Measurements from ENCODE around the gene GCG.

Gene GCG

DNA sequence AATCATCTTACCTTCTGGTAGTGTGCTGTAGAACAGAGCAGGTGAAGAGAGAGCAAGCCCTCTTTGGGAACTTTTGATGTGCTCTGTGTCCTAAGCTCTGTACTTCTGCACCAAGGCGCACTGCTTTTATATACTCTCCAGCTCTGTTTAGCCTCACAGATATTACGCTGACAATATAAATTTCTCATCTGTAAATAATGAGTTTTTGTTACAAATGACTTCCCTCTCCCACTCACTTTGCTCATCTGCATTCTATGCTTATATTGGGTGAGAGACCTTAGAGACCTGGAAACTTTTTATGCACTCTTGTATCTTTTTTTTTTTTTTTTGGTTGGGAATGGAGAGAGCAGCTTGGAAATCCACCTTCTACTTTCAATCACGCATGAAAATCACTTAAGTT is at the start of gene GCG:
TSS of gene GCG (minus strand) at position 101 of the 400 bp plus-strand sequence. CDS start 3,069 bp downstream, outside the sequence.
- no peak for DNase-seq

DNA sequence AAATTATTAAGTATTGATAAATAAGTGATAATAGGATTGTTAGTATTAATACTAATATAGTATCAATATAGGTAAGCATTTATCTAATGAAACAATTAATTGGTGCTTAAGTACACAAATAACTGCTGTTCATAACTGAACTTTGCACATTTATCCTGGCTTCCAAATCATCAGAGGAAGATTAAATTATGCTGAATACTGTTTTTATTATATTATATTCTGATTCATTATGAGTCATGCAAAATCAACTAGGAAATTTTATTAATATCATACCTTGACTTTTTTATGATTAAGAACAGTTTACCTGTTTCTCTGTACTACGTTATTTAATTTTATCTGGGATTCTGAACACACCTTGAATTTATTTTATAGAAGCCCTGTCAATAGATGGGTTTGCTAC is 48.6 kb upstream of the GCG start:
- DNase-seq = no peak

DNA sequence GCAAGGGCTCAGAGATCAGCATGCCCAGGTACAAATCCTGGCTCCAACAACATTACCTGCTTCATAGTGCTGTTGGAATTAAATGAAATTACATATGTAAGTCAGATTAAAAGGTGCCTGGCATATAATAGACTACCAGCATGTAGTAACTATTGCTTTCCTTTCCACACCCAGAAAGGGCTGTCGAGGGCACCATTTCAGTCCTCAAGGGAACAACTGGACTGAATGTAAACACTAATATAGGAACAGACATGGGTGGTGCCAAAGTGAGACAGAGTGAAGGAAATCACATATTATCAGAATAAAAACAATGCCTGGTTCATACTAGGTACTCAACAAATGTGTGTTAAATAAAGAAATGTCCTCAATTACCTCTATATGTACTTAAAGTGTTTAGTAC is 47.9 kb upstream of the GCG start:
- no peak for DNase-seq

DNA sequence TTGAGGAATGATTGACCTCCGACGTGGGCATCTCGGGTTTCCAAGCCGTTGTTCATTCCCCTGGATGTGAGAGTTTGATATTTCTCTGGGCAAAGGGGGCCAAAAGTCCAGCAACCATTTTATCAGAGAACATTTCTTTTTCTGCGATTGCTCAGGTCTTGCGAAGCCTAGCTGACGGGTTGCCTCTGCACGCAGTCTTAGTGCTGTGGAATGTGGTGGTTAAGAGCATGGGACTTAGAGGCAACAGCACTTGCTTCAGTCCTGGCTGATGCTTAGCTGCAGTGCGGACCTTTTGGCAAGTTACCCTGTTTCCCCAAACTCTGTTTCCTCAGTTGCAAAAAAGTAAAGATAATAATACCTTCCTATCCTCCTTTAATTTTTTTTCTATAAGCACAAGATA is 46.2 kb upstream of the GCG start:
- no peak for DNase-seq

DNA sequence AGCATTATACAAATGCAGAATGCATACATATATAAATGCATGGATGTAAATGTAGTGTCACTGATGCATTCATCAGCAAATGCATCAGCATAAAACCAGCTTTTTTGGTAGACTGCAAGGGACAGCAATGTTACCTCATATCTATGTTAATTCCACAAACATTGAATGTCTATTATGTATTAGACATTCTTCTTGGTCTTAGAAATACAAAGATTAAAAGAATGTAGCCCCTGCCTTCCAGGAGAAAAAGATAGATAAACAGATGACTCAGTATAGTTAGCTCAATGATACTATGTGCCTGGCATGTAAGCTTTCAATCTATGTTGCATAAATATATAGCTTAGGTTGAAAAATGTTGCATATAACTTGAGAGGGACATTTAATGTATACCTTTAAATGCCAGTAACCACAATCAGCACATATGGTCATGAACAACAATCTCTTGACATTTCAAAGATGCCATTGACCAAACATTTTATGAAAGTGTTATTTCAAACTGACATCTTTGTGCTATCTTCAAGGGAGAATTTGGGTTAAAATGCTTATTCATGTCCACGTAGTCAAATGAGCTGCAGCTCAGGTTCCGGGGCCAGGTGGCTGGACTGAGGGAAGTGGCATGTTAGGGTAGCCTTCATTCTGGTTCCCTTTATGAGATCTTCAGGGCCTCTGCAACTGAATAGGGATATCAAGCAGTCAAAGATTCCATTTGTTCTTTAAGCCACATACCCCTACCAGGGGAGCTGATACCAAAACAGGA is 45.2 kb upstream of the GCG start:
- no peak for DNase-seq

DNA sequence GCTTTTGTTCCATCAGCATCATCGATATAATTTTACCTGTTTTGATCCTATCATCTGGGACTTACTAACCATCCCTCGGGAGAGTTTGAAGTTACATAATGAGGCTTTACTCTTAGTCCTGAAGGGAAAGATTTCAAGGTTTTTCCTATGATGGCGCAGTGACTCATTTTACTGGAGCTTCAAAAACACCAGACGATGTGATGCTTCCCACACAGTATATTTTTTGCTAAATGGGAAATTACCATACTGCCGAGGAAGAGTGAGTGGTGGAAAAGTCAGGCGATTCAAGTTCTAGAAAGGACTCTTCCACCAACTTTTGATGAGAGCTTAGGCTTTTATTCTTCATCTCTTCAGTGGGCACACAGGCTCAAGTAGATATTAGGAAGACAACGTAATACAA is 44.6 kb upstream of the GCG start:
- peak; percentile 55 to 79 (median 55) for DNase-seq

DNA sequence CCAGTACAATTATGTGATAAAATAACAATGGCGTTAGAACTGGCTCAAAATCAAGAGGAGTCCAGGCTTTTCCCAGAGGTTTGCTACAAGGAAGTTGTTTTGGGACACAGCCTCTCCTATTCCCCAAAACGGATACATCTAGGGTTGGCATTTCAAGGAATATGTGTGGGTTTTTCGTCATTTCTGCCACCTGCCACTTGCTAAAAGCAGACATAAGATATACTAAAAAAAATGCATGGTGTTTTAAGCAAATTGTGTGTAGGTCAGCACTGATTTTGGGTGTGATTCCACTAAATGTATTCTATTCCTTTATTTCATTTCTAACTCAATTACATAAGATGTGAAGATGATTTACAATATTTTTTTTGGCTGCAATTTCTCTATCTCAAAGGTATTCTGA is 36.4 kb upstream of the GCG start:
- no peak for DNase-seq

DNA sequence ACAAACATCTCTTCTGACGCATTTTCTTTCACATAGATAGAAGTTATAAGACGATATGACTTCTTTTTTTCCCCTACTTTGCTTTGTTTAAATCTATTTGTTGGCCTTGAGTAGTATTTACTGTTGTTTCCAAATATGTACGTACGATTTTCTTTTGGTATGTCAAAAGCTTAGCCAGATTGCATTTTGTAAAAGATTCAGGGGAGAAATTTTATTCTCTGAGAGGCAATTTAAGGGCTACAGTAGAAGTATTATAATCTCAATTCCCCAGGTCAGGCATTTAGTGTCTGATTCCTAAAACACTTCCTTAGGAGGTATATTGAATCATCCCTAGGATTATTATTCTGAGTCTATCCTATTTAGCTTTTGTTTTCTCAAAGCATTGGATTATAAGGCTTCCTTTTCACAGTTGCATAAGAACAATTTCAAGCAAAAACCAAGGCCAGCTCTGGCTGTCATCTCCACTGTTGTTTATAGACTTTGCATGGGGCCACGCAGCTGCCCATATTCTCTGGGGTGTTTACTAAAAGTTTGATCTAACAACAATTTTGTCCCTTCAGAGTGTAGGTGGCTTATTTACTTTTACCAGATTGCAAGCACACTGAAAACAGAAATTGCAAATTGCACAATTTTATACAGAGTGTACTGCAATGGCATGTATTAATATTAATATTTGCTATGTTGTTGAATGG is 33.6 kb upstream of the GCG start:
- no peak for DNase-seq

DNA sequence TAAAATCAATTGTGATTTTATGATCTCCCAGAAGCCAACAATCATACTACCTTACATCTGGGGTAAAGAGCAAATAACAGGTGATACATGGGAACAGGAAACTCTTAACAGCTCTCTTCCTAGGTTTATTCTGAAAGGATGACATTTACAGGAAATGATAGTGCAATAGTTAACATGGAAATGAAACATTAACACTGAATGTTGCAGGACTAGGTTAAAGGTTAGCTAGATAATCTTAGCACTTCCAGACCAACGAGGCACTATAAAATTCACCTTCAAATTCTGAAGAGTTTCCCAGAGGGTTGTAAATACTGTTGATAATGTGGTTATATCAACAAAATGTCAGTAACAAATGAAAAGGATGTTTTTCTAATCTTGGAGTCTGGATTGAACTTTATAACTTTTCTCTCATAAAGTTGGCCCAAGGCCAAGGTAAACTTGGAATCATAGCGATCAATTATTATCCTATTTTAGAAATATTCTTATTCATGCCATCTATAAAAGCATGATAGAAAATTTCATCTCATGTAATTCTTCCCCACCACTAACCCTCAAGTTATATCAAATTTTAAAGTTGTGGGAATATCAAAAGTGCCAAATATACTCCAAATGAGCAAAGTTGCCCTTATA is 32.9 kb upstream of the GCG start:
- DNase-seq = no peak

DNA sequence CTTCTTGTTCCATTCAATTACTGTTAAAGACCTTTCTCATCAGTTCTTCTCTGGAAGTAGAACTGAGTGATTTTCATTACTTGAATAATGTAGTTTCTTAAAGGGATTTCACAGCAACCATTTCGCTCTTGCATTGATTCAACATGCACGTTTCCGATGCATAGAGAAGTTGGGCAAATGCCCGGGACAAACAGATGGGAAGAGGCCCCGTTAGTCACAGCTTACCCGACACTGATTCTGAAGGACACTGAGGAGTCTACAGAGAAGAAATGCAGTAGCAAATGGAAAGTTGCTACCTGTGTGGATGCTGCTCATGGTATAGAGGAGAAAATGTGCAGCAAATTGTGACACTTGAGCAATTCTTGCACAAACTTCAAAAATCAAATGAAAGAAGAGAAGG is 32.3 kb upstream of the GCG start:
- DNase-seq = no peak

DNA sequence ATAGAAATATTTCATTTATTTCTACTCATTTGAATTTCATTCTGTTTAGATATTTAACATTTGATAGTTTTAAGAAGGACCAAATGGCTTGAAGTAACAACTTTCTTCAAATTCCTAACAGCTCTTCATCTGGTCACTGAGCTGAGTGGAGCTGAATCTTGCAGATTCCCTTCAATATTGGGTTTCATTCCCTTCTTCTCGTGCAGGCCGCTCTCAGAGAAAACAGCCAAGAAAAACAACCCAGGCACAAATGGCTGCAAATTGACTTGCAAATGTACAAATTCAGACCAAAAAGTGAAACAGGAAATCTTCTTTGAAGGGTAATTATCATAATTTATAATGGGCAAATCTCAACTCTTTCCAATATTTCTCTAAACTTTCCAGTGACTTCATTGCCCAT is 30.3 kb upstream of the GCG start:
- no peak for DNase-seq

DNA sequence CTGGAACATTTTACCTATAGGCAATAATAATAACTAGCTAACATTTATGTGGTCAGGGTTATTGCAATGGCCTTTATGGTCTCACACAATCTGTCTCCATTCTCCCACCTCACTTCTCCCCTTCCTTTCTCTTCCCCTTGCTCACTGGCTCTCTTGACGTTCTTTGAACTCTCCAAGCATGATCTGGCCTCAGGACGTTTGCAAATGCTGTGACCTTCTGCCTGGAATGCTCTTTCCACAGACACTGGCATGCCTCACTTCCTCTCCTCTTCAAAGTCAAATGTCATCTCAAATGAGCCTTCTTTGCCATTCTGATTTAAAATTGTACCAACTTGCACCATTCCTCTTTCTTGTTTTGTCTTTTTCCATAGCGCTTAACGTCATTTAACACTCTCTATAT is 25.3 kb upstream of the GCG start:
- peak in 1 of 3 donors; percentile 3 for DNase-seq

DNA sequence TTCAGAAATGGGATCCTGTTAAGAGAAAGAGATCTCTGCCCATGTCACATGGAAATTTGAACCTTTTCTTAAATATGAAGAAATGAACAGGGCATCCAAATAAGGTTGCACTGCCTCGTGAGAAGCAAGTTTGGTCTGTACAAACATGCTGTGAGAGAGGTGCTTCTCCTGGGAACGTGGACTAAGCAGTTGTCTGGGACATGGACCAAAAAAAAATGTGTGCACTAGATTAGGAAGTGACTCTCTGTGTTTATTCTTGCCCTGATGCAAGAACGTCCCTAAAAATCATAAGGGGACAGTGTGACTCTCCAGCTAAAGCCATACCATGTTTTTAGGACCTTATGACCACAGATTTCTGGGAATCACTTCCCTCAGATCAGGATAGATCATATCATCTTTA is 23.7 kb upstream of the GCG start:
- DNase-seq = no peak

DNA sequence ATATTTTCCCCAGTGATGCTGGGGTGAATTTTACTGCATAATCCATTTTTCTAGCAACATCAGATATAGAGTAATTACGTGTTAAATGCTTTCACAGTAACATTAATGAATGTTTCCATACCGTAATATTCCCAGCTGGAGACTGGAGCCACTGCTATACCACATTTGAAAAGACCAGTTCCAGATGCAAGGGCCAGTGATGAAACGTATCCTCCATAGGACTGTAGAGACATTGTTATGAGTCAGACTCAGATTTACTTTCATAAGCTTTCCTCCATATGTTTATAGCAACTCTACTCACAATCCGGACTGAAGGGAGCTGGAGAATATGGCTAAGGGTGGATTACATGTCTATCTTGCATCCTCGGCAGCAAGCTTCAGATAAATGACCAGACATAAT is 22.7 kb upstream of the GCG start:
- no peak for DNase-seq

DNA sequence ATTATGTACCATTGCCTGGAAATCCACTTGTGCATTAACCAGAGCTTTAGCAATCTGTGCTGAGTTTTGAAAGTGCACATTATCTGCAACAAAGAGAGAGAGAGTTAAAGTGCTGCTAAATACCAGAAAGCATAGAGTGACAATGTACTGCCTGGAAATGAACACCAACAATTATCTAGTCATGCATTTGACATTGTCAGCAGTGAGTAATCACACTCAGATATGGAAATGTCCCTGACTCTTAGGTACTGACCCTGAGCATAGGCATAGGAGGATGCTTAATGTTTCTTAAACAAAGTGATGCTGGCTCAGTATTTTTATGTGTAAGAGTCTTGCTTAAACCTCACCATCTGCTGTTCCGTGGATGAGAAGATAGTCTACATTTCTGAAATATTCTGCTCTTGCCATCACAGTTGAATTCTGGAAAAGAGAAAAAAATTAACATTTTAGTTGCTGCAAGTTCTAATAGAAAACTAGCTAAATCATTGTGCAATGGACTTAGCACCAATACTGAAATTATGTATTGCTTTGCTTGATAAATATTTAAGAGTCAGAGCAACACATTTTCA is 20.8 kb upstream of the GCG start:
- peak in 1 of 3 donors; percentile 4 for DNase-seq

DNA sequence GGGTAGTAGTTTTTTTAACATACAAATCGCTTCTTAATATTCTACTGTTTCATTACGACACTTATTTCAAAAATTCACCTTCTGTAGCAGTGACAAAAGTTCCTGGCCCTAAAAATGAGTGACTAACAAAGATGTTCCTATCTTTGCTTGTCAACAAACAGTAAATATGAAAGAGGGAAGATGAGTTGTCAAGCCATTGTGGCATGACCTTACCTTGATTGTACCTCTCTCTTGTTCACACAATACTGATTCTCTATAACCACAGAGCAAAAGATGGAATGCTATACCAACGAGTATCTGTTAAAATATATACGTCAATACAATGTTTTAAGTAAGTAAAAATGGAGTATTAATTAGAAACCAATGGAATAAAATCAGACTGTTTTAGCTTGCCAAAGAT is 14.7 kb upstream of the GCG start:
- DNase-seq = no peak

DNA sequence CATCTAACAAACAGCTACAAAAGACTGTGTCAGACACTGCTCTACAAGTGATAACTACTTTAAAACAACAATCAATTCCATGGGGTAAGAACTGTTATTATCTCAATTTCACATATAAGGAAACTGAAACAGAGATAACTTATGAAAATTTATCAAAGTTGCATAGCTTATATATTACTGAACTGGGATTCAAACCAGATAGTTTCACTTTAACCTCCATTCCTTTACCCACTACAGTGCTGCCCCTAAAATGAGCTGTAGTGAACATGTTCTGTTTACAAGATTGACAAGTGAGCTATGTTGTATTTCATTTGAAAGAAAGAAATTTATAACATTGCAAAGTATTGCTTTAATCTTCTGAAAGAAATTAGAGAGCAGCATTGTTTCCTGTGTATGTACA is 14.1 kb upstream of the GCG start:
- no peak for DNase-seq

DNA sequence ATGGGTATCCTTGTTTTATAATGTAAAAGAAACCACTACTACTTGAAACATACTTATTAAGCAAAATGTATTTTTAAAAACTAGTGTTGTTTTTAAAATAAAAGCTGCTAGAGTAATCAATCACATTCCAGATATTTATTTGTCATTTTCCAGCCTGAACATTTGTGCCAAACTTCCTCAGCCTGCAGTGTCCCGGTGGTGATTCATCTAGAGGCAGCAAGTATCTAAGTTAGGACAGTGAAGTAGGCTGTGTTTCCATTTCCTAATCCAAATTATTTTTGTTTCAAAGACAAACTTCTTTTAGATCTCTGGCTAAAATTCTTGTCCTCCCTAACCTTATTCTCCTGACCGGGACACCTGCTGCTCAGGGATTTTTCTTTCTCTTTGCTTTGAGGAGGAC is 12.8 kb upstream of the GCG start:
- no peak for DNase-seq

DNA sequence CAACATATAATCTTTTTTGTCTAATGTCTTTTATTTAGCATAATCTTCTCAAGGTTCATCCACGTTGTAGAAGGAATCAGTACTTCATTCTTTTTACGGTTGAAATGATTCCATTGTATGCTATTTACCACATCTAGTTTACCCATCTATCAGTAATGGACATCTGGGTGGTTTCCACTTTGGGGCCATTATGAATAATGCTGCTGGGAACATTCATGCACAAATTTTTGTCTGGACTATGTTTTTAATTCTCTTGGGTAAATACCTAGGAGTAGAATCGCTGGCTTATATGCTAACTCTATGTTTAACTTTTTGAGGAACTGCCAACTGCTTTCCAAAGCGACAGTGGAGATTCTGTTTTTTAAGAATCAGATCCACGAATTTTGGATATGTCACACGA is 7.4 kb upstream of the GCG start:
- DNase-seq = no peak

DNA sequence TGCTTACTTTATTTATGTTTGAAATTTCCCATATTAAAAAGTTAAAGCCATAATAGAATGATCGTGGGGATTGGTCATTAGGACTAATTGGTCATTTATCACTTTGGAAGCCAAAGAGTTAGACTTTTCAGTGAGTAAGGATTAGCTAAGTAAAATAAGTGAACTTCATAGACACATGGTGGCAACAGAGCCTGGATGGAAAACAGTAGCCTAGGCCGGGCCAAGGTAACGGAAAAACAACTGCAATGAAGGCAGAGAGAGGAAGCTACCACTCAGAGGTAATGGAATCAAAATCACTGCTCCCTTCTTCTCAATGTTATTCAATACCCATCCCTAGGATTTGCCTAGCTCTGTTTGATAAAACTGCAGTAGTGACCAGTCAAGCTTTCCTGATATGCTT is 4.1 kb upstream of the GCG start:
- no peak for DNase-seq

DNA sequence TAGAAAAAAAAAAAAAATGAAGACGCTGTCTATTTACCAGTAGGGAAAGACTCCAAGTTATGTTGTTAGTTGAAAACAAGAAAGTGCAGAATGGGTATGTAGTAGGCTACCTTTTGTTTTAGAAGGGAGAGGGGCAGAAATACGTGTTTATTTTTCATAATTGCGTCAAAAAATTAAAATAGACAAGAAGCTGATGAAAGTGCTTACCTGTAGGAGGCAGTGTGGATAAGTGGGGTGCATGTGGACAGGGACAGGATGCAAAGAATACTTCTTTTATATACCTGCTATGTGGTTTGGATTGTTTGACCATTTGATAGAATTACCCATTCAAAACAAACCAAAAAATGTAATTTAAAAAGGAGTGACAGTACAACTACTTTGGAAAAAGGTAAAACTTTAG is 3.0 kb upstream of the GCG start:
- DNase-seq = no peak

DNA sequence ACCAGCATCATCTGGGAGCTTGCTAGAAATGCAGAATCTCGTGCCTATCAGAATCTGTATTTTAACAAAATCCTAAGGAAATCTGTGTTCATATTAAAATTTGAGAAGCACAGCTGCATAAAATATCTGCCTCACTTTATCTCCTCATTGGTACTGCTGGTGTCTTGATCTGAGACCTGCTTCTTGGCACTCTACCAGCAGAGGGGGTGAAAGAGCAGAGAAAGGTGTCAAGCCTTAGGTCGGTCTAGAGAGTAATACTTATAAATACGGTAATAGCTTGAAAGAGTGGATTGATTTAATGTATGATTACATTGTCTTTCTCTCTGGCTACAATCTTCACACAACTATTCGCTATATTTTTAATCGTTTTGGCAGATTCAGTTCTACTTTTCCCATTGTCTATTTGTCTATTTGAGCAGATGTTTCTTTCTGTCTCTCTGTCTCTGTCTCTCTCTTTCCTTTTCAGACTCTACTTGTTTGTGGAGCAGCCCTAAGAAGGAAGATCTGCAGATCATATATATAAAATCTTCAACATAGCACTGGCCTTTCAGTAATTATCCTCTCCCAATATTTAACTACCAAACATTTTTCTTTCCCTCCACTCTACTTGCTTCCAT is 1.7 kb upstream of the GCG start:
- peak; percentile 65 to 76 (median 74) for DNase-seq

DNA sequence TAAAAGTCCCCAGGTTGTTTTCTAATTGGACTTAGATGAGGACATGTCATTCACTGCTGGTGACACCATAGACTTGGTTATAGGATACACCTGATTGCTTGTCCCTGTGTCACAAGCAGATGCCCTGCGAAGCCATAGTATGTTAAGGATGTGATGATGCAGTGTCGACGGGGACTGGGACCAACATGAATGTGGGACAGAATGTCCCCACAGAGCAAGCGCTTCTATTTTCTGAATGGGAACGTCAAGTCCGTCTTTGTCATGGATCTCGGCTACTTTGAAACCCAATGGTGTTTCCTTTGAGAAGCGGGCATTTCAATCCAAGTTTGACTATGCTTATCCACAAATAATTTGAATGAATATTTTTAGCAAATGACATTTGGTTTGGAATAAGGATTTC is 2.1 kb downstream of the GCG start:
- no peak for DNase-seq

DNA sequence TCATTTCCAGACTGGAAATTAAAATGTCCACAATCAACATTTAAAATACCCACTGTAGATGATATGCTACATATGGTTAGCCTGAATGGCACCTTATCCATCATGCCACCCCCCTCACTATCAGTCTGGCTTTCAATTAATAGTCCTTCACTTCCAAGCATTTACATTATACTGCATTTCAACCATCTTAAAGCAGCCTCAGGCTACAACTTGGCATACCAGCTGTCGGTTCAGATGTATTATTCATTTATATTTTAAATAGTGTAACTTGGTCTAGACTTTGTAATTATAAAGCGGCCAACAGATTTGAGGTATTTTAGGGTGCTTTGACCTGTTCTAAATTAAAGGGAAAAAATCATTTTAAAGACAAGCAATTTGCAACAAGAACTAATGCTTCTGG is 2.6 kb downstream of the GCG start:
- DNase-seq = no peak
